SK-N-SH (cell line): ENCODE results near the gene VWA3B. TPM values are rescaled to one million over a fixed set of nuclear protein-coding genes. Genes with fewer than 3 reads are reported as not detected.
"Not testable (repeated sequence)": the region's sequence is repeated elsewhere in the genome, so short reads cannot be mapped to it uniquely, and the experiment has no call there.

Experiments
- CTCF ChIA-PET: fragments of 300-600, 350-600 bp; formaldehyde crosslinking; extraction: SDS; loops from one replicate; lab custom pipeline; 2021; lab: Yijun Ruan, JAX
- POLR2A ChIA-PET: fragments of 350-600 bp; sonication (Branson Sonifier 250); formaldehyde crosslinking; extraction: SDS; loops from one replicate; lab custom pipeline; 2020; ENCODE audit warnings: antibody characterized with exemption, inconsistent platforms; lab: Yijun Ruan, JAX
- DNase-seq: peaks from one replicate; pipeline ENCODE4 v3.0.0; 2012
- H2AFZ ChIP-seq: fragments of 200-600 bp; sonication (generic); 2 replicates; pipeline ENCODE4 v1.8.1; 2016; ENCODE audit warnings: antibody characterized with exemption, mild to moderate bottlenecking, low read depth
- H3F3A ChIP-seq: fragments of 200-600 bp; sonication (generic); replicated peaks from 2 replicates; pipeline ENCODE3; 2016; ENCODE audit warnings: antibody characterized with exemption, mild to moderate bottlenecking; ENCODE audit not compliant: insufficient read depth
- H3K27ac ChIP-seq, 2 experiments: fragments of 200-500 bp in 1 of 2; fragments of 200-600 bp in 1 of 2; sonication (Bioruptor generic) in 1 of 2; sonication (generic), shearing (Covaris generic) in 1 of 2; 2 replicates each; pipeline versions ENCODE4 v1.5.1 to v1.6.1; 2014 to 2016; ENCODE audit warnings: low read depth in 2 of 2, inconsistent platforms in 1 of 2, low read length in 1 of 2, mild to moderate bottlenecking in 1 of 2, mixed read lengths in 1 of 2
- H3K27me3 ChIP-seq: fragments of 200-600 bp; sonication (generic), shearing (Covaris generic); 2 replicates; pipeline ENCODE4 v1.6.1; 2016; ENCODE audit warnings: mixed run types; ENCODE audit not compliant: insufficient read depth
- H3K36me3 ChIP-seq, 2 experiments: fragments of 200-500 bp in 1 of 2; fragments of 200-600 bp in 1 of 2; sonication (Bioruptor generic) in 1 of 2; sonication (generic) in 1 of 2; replicated peaks in 1 of 2; 2 replicates each; pipeline versions ENCODE3 to v1.5.1; 2014 to 2016; ENCODE audit warnings: low read length in 1 of 2, mild to moderate bottlenecking in 1 of 2; ENCODE audit not compliant: insufficient read depth in 2 of 2, control insufficient read depth in 1 of 2
- H3K4me1 ChIP-seq, 2 experiments: fragments of 200-500 bp in 1 of 2; fragments of 200-600 bp in 1 of 2; sonication (Bioruptor generic) in 1 of 2; sonication (generic), shearing (Covaris generic) in 1 of 2; 2 replicates each; pipeline versions ENCODE4 v1.5.1 to v1.6.1; 2014 to 2016; ENCODE audit warnings: low read depth in 1 of 2, low read length in 1 of 2, mixed run types in 1 of 2; ENCODE audit not compliant: insufficient read depth in 2 of 2, control insufficient read depth in 1 of 2
- H3K4me2 ChIP-seq: fragments of 200-600 bp; sonication (generic), shearing (Covaris generic); 2 replicates; pipeline ENCODE4 v1.6.1; 2017; ENCODE audit warnings: mixed run types
- H3K4me3 ChIP-seq, 2 experiments: fragments of 200-500 bp in 1 of 2; fragments of 200-600 bp in 1 of 2; sonication (Bioruptor generic) in 1 of 2; sonication (generic), shearing (Covaris generic) in 1 of 2; 2 replicates each; pipeline versions ENCODE4 v1.5.1 to v1.8.1; 2014 to 2016; ENCODE audit warnings: low read depth in 2 of 2, inconsistent platforms in 1 of 2, low read length in 1 of 2, mild to moderate bottlenecking in 1 of 2, mixed read lengths in 1 of 2, moderate library complexity in 1 of 2
- H3K79me2 ChIP-seq: fragments of 200-600 bp; sonication (generic); 2 replicates; pipeline ENCODE4 v1.8.1; 2017; ENCODE audit warnings: mild to moderate bottlenecking; ENCODE audit not compliant: insufficient read depth
- H3K9ac ChIP-seq: fragments of 200-600 bp; sonication (generic); 2 replicates; pipeline ENCODE4 v1.6.1; 2017; ENCODE audit warnings: mixed run types
- H3K9me2 ChIP-seq: fragments of 200-600 bp; sonication (generic); 2 replicates; pipeline ENCODE4 v1.6.1; 2017; ENCODE audit warnings: mixed run types
- H3K9me3 ChIP-seq: fragments of 200-600 bp; sonication (generic); 2 replicates; pipeline ENCODE4 v1.6.1; 2017; ENCODE audit warnings: mixed run types, mild to moderate bottlenecking, moderate library complexity
- H4K20me1 ChIP-seq: fragments of 200-600 bp; sonication (generic); 2 replicates; pipeline ENCODE4 v1.6.1; 2017; ENCODE audit warnings: mild to moderate bottlenecking, mixed run types; ENCODE audit not compliant: insufficient read depth
- ELF1 ChIP-seq: IDR thresholded peaks from 2 replicates; pipeline ENCODE4 v1.4.0; 2012
- EP300 ChIP-seq, 2 experiments: IDR thresholded peaks; 2 replicates each; pipeline versions ENCODE4 v1.4.0 to v1.6.1; 2012; ENCODE audit warnings: borderline replicate concordance in 1 of 2, low read depth in 1 of 2, low read length in 1 of 2
- EZH2phosphoT487 ChIP-seq: fragments of 200-600 bp; sonication (generic); IDR thresholded peaks from 2 replicates; pipeline ENCODE4 v1.6.1; 2017; ENCODE audit warnings: low read depth, mixed run types, mild to moderate bottlenecking, antibody characterized with exemption, moderate library complexity, borderline replicate concordance
- FOSL2 ChIP-seq: IDR thresholded peaks from 2 replicates; pipeline ENCODE4 v1.4.0; 2012; ENCODE audit warnings: low read depth, mild to moderate bottlenecking, moderate library complexity, borderline replicate concordance
- FOXM1 ChIP-seq: IDR thresholded peaks from 2 replicates; pipeline ENCODE4 v1.4.0; 2012; ENCODE audit warnings: low read depth, mild to moderate bottlenecking
- GATA2 ChIP-seq: sonication (generic); formaldehyde crosslinking; IDR thresholded peaks from 2 replicates; pipeline ENCODE4 v1.5.0; 2020; ENCODE audit warnings: mild to moderate bottlenecking, missing genetic modification reagents
- MXI1 ChIP-seq: IDR thresholded peaks from 2 replicates; pipeline ENCODE4 v1.6.1; 2012; ENCODE audit warnings: mild to moderate bottlenecking, low read depth, low read length, improper control_type of control experiment
- NFIC ChIP-seq: IDR thresholded peaks from 2 replicates; pipeline ENCODE4 v1.4.0; 2012; ENCODE audit warnings: borderline replicate concordance
- NRF1 ChIP-seq: IDR thresholded peaks from 2 replicates; pipeline ENCODE4 v1.6.1; 2012; ENCODE audit warnings: low read depth, mild to moderate bottlenecking, low read length
- RCOR1 ChIP-seq: fragments of 150-350 bp; IDR thresholded peaks from 2 replicates; pipeline ENCODE4 v1.6.1; 2017; ENCODE audit warnings: antibody characterized with exemption, low read length
- RFX5 ChIP-seq: IDR thresholded peaks from 2 replicates; pipeline ENCODE4 v1.6.1; 2012; ENCODE audit warnings: mild to moderate bottlenecking, improper control_type of control experiment, low read length
- SIN3A ChIP-seq: IDR thresholded peaks from 2 replicates; pipeline ENCODE4 v1.6.1; 2012; ENCODE audit warnings: low read depth, mild to moderate bottlenecking, low read length, moderate library complexity, borderline replicate concordance
- TAF1 ChIP-seq: IDR thresholded peaks from 2 replicates; pipeline ENCODE4 v1.6.1; 2012; ENCODE audit warnings: low read depth, mild to moderate bottlenecking, low read length, moderate library complexity, borderline replicate concordance
- TCF12 ChIP-seq: IDR thresholded peaks from 2 replicates; pipeline ENCODE4 v1.4.0; 2012
- USF2 ChIP-seq: fragments of 150-350 bp; IDR thresholded peaks from 2 replicates; pipeline ENCODE4 v1.6.1; 2017; ENCODE audit warnings: antibody characterized with exemption, low read length, low read depth, borderline replicate concordance
- WGBS: methylation state at CpG from one replicate; pipeline ENCODE4 v1.1.6; 2017; ENCODE audit warnings: low lambda C conversion rate; 5-methylcytosine and 5-hydroxymethylcytosine counted together
- polyA plus RNA-seq, 3 experiments: library from polyadenylated mRNA; depleted of rRNA; stranded (reverse); fragments of >200 nt; gene quantifications; 2 replicates each; pipeline ENCODE4 v1.2.3, GENCODE V29; 2012
- TF ChIP-seq, protein P1 (sequence below): fragments of 150-350 bp; IDR thresholded peaks from 2 replicates; pipeline ENCODE4 v1.6.1; 2016; ENCODE audit warnings: mild to moderate bottlenecking, low read depth, low read length
- TF ChIP-seq, protein P2 (sequence below): IDR thresholded peaks from 2 replicates; pipeline ENCODE4 v1.4.0; 2012; ENCODE audit warnings: low read depth, borderline replicate concordance
- TF ChIP-seq, protein P3 (sequence below): IDR thresholded peaks from 2 replicates; pipeline ENCODE4 v1.4.0; 2012; ENCODE audit warnings: low read depth
- TF ChIP-seq, protein P4 (sequence below): IDR thresholded peaks from 2 replicates; pipeline ENCODE4; 2012
- TF ChIP-seq, protein P5 (sequence below): IDR thresholded peaks from 2 replicates; pipeline ENCODE4 v1.4.0; 2012; ENCODE audit warnings: low read depth, borderline replicate concordance

VWA3B gene
- polyA plus RNA-seq, 1 of the 3 experiments (the other 2 are of a cell fraction), result not detected

- H3K9ac ChIP-seq, H3F3A ChIP-seq, H2AFZ ChIP-seq, H3K4me2 ChIP-seq, H3K27ac ChIP-seq, H3K79me2 ChIP-seq, DNase-seq, H3K9me2 ChIP-seq, H4K20me1 ChIP-seq, POLR2A ChIA-PET, H3K9me3 ChIP-seq, H3K27me3 ChIP-seq, H3K4me3 ChIP-seq, H3K4me1 ChIP-seq, H3K36me3 ChIP-seq: not testable (repeated sequence)
- 80% methylated on average over 2 of the region's 28 CpGs for WGBS
- CTCF ChIA-PET, result interaction anchor here (1.3 kb wide), 1 partner anchor 130 kb away, joined by 3 read pairs; no protein-coding TSS in a partner anchor
Observed at GRCh38 chr2:98138978-98139377, 52.0 kb downstream of the VWA3B start.

- Histone ChIP-seq H4K20me1 (no peaks in the 10 kb centered on the region), H3K27ac (no peak overlapping the region), H3K79me2 (no peaks in the 10 kb centered on the region), H3K4me1 (peaks cover 0 to 7% of the 10 kb centered on the region in 2 experiments; a peak in 1 of 4 replicates), H3K9me3 (no peaks in the 10 kb centered on the region), H3K36me3 (no peaks in the 10 kb centered on the region), H3K27me3 (no peaks in the 10 kb centered on the region; the same call in 1 of the 2 replicates), H2AFZ (no peak overlapping the region), H3K9me2 (no peaks in the 10 kb centered on the region), H3K9ac (no peak overlapping the region), H3K4me2 (no peak overlapping the region), H3K4me3 (no peak overlapping the region), H3F3A (no peaks in the 10 kb centered on the region)
- CTCF ChIA-PET, result no interaction called here
- TF ChIP-seq FOSL2 (no peak), NFIC (no peak), SIN3A (no peak), RCOR1 (no peak), MXI1 (no peak), TCF12 (no peak), TAF1 (no peak), RFX5 (no peak), GATA2 (CRISPR knock-in tag) (no peak), ELF1 (no peak), EP300 (IDR thresholded peaks at IDR 0.05; ENCODE audit: borderline replicate concordance in 1 of 2, low read depth in 1 of 2, low read length in 1 of 2) (no peak), FOXM1 (no peak), NRF1 (no peak), USF2 (no peak), EZH2phosphoT487 (no peak)
- TF ChIP-seq, protein P1, sequence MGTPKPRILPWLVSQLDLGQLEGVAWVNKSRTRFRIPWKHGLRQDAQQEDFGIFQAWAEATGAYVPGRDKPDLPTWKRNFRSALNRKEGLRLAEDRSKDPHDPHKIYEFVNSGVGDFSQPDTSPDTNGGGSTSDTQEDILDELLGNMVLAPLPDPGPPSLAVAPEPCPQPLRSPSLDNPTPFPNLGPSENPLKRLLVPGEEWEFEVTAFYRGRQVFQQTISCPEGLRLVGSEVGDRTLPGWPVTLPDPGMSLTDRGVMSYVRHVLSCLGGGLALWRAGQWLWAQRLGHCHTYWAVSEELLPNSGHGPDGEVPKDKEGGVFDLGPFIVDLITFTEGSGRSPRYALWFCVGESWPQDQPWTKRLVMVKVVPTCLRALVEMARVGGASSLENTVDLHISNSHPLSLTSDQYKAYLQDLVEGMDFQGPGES, result no peak
- TF ChIP-seq, protein P2, sequence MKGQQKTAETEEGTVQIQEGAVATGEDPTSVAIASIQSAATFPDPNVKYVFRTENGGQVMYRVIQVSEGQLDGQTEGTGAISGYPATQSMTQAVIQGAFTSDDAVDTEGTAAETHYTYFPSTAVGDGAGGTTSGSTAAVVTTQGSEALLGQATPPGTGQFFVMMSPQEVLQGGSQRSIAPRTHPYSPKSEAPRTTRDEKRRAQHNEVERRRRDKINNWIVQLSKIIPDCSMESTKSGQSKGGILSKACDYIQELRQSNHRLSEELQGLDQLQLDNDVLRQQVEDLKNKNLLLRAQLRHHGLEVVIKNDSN, result no peak
- TF ChIP-seq, protein P3, sequence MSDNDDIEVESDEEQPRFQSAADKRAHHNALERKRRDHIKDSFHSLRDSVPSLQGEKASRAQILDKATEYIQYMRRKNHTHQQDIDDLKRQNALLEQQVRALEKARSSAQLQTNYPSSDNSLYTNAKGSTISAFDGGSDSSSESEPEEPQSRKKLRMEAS, result no peak
- TF ChIP-seq, protein P4, sequence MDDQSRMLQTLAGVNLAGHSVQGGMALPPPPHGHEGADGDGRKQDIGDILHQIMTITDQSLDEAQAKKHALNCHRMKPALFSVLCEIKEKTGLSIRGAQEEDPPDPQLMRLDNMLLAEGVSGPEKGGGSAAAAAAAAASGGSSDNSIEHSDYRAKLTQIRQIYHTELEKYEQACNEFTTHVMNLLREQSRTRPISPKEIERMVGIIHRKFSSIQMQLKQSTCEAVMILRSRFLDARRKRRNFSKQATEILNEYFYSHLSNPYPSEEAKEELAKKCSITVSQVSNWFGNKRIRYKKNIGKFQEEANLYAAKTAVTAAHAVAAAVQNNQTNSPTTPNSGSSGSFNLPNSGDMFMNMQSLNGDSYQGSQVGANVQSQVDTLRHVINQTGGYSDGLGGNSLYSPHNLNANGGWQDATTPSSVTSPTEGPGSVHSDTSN, result no peak
- TF ChIP-seq, protein P5, sequence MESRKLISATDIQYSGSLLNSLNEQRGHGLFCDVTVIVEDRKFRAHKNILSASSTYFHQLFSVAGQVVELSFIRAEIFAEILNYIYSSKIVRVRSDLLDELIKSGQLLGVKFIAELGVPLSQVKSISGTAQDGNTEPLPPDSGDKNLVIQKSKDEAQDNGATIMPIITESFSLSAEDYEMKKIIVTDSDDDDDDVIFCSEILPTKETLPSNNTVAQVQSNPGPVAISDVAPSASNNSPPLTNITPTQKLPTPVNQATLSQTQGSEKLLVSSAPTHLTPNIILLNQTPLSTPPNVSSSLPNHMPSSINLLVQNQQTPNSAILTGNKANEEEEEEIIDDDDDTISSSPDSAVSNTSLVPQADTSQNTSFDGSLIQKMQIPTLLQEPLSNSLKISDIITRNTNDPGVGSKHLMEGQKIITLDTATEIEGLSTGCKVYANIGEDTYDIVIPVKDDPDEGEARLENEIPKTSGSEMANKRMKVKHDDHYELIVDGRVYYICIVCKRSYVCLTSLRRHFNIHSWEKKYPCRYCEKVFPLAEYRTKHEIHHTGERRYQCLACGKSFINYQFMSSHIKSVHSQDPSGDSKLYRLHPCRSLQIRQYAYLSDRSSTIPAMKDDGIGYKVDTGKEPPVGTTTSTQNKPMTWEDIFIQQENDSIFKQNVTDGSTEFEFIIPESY, result no peak
- POLR2A ChIA-PET, result no interaction called here
- 33% methylated on average over 4 of the region's 5 CpGs for WGBS
- DNase-seq, result no peak
Observed at GRCh38 chr2:98140210-98140609, 53.2 kb downstream of the VWA3B start.
